GM18867 (cell line): ENCODE data around the gene AURKAIP1.
A peak's percentile ranks its signal among the peaks of the same experiment; 100 is the strongest.
"Not testable (repeated sequence)": the region's sequence is repeated elsewhere in the genome, so short reads cannot be mapped to it uniquely, and the experiment has no call there.

Experiments used
- ATAC-seq: cut with Tn5 transposase; IDR thresholded peaks from one replicate; pipeline ENCODE4 v1.9.1; 2021; ENCODE audit warnings: mild to moderate bottlenecking, moderate library complexity; ENCODE audit not compliant: unreplicated experiment

The AURKAIP1 gene

DNA sequence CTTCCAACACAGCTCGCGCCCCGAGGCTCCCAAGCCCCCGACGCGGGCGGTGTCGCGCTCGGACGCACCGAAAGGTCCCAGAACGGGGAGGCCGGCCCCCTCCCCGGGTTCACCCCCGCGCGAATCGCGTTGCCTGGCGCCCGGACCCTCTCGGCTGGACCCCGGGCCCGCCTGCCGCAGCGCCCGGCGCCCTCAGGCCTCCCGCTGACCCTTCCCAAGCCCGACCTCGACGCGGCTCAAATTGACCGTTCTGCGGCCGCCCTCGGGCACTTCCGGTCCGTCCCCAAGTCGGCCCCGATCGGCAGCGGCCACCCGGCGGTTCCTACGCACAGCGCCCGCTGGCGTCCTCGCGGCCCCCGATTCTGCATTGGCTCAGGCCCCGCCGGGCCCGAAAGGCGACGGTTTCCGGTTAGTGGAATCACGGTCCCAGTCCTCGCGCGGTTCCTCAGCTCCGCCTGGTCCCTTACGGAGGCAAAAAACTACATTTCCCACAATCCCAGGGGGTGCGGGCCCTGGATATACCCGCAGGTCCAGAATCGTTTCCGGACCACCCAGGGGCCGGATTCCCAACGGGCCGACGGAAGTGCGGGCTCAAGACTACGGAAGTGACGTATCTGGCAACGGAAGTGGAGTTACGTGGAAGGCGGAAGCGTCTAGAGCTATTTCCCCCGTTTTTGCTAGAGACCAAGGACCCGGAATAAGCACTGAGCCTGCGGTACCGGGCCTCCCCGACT is at the start of gene AURKAIP1:
AURKAIP1 (minus strand) TSS at position 279 of the 734 bp plus-strand sequence. CDS start 451 bp downstream, outside the sequence.
- peak; percentile 82 for ATAC-seq

DNA sequence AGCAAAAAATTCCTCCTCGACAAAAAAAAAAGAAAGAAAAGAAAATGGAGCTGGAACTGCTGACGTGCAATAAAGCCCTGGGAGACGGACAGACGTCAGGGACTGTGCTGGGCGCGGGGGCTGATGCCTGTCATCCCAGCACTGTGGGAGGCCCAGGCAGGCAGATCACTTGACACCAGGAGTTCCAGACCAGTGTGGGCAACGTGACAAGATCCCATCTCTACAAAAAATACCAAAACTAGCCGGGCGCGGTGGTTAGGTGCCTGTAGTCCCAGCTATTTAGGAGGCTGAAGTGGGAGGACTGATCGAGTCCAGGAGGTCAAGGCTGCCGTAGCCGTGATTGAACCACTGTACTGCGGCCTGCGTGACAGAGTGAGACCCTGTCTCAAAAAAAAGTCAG is 49.7 kb upstream of the AURKAIP1 start:
- no peak for ATAC-seq

DNA sequence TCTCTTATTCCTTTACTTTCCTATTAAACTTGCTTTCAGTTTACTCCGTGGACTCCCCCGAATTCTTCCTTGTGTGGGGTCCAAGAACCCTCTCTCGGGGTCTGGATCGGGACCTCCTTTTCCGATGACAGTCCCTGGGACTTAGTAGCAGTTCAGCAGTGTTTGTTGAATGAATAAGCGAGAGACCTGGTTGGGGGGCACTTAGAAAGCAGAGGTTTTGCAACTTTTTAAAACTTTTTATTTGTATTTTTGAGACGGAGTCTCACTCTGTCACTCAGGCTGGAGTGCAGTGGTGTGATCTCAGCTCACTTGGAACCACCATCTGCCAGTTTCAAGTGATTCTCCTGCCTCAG is 48.2 kb upstream of the AURKAIP1 start:
- no peak for ATAC-seq

DNA sequence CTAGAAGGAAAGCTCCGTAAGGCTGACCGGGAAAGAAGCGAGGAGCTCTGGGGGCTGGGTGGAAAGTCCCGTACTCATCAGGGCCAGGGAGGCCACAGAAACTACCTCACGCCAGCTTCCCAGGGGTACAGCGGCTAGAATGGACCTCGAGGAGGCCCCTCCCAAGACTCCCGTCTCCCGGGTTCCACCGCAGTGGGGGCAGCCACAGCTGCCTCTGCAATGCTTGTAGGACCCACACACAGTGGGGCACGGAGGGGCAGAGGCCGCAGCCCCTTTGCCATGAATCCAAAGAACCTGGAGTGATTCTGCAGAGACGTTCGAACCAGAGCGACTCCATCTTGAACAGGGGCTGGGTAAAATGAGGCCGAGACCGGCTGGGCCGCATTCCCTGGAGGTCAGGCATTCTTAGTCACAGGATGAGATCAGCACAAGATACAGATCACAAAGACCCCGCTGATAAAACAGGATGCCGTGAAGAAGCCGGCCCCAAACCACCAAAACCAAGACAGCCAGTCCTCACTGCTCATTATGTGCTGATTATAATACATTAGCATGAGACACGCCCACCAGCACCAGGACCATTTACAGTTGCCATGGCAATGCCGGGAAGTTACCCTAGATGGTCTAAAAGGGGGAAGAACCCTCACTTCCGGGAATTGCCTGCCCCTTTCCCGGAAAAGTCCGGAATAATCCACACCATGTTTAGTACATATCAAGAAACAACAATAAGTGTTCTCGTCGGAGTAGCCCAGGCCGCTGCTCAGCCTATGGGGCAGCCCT is 47.6 kb upstream of the AURKAIP1 start:
- ATAC-seq = no peak

DNA sequence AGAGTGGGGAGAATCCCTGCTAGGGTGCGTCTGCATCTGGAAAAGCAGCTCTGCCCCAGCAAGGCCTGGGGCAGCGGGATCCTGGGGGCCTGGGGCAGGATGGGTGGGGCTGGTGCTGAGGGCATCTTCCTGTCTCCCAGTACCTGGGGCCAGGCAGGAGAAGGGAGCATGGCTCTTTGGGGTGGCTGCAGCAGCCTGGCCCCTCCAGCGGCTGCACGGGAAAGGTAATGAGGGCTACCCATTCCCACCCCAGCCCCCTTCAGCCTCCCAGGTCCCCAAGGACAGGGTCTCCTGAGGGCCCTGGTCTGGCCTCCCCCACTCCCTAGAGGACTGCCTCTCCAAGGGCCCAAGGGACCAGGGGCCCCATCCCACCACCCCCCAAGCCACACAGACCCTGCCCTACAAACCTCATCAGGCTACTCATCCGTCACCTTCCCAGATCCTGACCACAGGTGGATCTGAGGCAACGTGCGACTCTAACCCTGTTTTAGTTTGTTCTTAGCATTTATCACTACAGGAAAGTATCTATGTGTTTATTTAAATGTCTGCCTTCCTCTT is 47.0 kb upstream of the AURKAIP1 start:
- ATAC-seq = no peak

DNA sequence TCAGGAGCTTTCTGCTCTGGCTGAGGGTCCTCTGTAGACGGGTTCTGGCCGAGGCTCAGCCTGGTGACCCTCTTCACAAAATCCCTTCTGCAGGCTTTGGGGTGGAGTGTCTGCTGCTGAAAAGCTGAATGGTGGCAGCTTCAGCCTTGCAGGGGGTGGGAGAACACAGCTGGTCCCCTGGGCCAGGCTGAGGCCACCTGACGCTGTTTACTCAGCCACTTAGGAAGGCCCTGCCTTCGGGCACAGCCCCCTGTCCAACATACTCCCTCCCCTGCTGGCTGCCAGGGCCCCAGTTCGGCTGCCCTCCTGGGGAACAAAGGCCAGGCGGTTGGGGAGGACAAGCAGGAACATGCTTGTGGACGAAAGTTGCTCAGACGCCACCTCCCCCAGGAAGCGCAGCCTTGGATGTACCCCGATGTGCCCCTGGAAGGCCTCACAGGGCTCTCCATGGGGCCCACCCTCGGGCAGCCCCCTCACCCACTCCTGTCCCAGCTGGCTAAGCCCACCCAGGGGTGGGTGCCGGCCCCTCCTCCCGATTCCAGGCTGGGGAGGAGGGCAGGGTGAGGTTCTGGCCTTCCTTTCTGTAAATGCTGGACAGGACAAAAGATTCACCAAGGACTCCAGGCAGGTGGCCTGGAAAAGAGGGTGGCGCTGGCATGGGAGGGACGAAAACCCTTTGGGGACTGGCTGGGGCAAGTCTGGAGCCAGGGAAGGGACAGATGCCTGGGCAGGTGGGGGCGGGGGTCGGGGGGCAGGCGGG is 46.3 kb upstream of the AURKAIP1 start, which contains the start of gene ANKRD65:
ANKRD65 (minus strand) TSS at position 130 of the 760 bp plus-strand sequence. CDS start 271 bp downstream, outside the sequence.
- ATAC-seq = no peak

DNA sequence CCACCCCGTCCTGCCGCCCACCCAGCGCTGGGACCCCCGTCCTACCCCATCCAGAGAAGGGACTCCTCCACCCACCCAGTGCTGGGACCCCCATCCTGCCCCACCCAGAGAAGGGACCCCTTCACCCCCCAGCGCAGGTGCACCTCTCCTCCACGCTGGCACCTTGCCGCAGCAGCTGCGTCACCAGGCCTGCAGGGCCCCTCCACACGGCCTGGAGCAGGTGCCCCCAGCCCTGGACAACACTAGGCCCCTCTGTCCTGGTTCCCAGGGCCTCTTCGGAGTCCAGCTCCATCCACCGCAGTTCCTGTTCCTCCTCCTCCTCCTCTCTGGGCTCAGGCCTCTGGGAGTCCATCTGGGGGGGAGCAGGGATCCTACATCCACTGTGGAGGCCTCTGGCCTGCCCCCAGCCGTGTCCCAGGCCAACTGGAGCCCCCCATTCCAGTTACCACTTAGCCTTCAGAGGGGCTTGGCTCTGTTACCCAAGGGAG is 45.7 kb upstream of the AURKAIP1 start:
- ATAC-seq = no peak

DNA sequence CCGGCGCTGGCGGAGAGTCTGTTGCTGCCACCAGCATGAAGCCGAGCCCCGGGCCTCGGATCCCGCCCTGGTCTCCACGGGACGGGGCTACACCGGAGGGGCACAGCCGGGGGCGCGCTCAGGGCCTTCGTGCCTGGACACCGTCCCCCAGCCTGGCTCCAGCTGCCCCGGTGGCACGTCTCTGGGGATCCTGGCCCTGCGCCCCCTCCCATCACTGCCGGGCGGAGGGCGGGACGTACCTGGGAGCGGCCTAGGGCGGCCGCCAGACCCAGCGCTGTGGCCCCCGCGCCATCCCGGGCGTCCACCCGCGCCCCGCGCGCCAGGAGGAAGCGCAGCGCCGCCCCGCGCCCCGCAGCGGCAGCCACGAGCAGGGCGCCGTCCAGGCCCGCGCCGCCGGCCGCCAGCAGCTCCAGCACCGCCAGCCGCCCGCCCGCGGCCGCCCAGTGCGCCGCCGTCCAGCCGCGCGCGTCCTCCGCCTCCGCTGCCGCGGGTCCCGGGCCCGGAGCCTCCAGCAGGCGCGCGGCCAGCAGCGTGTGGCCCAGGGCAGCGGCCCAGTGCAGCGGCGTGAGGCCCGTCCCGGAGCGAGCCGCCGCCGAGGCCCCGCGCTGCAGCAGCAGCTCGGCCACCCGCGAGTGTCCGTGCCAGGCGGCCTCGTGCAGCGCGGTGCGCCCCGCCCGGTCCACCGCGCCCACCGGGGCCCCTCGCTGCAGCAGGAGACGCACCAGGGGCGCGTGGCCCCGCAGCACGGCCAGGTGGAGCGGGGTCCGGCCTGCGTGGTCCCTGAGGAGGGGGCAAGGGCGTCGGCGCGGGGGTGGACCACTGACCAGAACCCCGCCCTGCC is 45.0 kb upstream of the AURKAIP1 start:
- no peak for ATAC-seq

DNA sequence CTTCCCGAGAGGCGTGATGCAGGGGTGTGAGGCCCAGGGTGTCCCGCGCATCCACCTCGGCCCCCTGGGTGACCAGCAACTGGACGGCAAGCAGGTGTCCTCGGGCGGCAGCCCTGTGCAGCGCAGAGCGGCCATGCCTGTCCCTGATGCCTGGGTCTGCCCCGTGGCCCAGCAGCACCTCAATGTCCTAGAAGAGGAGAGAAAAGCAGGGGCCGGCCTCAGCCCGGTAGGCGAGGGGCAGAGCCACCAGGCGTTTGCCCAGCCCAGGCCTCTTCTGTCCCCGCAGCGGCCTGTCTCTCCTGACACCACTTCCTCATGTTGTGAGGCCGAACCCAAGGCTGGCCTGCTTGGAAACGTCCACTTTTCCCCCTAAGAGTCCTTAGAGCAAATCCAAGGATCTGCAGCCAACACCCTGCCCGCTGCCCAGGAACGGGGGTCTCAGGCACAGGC is 44.4 kb upstream of the AURKAIP1 start:
- ATAC-seq = no peak

DNA sequence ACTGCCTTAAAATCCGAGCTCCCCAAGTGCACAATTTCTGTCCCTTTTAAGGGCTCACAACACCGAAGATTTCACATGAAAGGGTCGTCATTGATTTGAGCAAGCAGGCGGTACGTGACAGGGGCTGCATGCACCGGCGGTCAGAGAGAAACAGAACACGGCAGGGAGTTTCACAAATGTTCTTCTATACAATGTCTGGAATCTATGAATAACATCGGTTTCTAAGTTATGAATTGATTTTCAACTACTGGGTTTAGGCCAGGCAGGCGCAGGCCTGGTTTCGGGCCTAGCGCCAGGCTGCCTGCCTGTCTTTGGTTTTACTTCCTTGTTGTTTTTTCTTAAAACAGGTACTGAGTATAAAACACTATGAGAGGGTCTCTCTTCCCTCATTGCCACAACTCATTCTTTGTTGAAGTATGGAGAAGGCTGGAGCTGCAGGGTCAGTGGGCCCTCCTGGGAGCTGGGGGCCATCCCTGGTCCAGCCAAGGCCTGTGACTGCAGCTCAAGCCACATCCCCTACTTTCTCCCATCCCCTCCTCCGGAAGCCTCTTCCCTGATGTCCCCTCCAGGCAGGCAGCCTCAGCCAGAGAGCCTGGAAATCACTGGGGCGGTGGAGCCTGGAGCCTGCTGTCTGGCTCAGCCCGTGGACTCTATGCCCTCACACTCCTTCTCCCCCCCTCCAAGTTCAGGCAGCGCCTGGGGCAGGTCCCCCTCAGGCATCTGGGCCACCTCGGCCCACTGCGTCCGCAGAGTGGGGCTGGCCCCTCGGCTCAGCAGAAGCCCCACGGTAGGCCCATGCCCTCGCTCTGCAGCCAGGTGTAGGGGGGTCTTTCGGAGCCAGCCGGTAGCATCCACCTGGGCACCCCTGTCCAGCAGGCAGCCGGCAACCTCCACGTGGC is 43.7 kb upstream of the AURKAIP1 start:
- ATAC-seq = no peak

DNA sequence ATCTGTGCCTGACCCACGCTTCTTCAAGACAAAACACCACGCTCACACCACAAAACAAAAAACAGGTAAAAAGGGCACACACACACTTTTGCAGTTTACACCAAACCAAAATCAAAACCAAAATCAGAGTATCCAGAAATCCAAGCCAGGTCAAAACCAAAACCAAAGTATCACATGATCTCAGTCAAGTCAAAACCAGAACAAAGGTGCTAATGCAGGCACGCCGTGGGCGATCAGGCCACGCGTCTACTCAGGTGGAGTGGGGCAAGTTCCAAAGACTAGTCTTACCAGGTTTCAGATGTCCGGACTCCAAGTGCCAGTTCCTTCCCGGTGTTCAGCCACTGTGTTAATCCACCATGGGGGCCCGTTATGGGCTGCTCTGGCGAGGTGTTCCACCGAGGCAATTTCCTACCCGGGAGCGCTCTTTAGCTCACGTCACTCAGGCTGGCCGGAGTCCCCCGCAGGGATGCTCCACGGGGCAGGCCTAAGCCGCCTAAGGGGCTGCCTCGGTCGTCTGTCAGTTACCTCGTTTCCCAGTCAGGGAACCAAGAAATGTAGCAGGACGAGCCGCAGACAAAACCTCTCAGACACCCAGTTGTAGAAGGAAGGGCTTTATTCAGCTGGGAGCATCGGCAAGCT is 42.9 kb upstream of the AURKAIP1 start:
- not testable (repeated sequence) for ATAC-seq

DNA sequence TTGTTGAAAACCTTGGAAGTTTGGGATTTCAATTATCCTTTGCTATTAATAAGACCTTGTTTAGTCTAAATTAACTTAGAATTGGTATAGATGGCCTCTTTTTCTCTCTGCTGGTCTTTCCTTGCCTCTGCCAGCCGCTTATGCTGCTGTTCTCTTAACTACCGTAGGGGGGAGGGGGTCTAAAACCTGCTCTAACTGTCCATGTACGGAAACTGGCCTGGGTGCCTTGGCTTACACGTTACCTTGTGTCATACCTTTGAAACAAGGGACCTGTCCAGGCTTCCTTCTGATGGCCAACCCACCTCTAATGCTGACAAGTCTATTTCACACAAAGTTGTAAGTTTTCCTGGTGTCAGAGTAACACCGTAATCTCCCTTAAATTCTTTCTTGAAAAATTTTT is 42.4 kb upstream of the AURKAIP1 start:
- not testable (repeated sequence) for ATAC-seq

DNA sequence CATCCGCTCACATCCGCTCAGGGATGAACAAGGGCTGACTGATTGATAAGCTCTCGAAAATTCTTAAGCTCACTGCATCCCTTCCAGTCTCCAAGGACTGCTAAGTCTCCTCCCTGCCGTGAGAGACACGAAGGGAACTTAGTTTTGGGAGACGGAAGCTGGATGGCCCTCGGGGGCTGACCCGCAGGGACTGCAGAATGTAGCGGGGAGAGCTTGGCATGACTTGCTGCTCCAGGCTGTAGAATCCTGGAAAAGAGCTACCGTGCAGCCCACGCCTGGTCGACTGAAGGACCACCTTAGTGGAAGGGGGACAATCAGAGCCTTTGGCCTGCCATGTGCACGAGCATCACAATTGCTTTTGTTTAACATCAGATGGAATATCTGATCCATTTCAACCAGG is 40.7 kb upstream of the AURKAIP1 start:
- no peak for ATAC-seq

DNA sequence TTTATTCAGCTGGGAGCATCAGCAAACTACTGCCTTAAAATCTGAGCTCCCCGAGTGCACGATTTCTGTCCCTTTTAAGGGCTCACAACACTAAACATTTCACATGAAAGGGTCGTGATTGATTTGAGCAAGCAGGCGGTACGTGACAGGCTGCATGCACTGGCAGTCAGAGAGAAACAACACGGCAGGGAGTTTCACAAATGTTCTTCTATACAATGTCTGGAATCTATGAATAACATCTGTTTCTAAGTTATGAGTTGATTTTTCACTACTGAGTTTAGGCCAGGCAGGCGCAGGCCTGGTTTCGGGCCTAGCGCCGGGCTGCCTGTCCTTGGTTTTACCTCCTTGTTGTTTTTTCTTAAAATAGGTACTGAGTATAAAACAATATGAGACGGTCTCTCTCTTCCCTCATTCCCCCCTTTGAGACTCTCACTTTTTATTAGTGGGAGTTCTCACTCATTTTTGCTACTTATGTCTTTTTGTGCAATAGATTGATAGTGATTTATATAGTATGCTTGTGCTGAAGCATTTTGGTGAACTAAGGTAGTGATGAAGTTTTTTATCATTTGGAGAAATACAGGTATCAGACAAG is 37.4 kb upstream of the AURKAIP1 start:
- ATAC-seq = not testable (repeated sequence)

DNA sequence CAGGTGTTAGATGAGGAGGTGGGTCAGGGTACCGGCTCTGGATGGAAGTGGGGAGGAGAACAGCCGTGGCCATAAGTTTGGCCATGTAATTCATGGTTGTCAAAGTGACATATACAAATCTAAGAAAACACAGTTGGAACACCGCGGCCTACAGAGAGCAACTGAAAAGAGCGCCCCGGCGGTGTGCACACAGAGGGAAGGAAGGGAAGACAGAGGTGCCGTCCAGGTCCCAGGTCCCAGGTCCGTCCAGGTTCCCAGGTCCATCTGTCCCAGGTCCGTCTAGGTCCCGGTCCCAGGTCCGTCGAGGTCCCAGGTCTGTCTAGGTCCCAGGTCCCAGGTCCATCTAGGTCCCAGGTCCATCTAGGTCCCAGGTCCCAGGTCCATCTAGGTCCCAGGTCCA is 36.6 kb upstream of the AURKAIP1 start:
- no peak for ATAC-seq

DNA sequence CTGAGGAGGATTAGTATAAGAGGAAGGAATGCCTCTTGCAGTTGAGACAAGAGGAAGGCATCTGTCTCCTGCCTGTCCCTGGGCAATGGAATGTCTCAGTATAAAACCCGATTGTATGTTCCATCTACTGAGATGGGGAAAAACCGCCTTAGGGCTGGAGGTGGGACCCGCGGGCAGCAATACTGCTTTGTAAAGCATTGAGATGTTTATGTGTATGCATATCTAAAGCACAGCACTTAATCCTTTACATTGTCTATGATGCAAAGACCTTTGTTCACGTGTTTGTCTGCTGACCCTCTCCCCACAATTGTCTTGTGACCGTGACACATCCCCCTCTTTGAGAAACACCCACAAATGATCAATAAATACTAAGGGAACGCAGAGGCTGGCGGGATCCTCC is 35.2 kb upstream of the AURKAIP1 start:
- ATAC-seq = not testable (repeated sequence)

DNA sequence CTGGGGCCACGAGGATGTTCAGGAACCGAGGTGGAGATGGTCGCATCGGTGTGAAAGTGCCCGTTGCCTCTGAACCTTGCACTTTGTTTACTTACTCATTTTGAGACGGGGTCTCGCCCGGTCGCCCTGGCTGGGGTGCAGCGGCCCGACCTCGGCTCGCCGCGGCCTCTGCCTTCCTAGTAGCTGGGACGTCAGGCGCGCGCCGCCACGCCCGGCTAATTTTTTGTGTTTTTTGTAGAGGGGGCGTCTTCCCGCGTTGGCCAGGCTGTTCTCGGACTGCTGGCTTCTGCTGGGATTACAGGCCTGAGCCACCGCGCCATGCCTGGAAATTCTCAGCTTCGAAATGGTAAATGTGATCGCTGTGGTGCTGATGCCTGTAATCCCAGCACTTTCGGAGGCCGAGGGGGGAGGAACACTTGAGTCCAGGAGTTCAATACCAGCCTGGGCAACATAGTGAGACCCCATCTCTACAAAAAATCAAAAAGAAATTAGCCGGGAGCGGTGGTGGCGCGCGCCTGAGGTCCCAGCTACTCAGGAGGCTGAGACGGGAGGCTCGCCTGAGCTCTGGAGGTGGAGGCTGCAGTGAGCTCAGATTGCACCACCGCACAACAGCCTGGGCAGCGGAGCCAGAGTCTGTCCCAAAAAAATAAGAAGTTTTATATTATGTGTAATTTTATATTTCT is 32.8 kb upstream of the AURKAIP1 start:
- no peak for ATAC-seq
